CD4-positive, alpha-beta T cell treated with Interferon gamma for 1 hour (primary cell): Measurements from ENCODE around the gene ATM.
"Not testable (repeated sequence)": the region's sequence is repeated elsewhere in the genome, so short reads cannot be mapped to it uniquely, and the experiment has no call there.

Experiments
- DNase-seq: peaks from one replicate; pipeline ENCODE4 v3.0.0-alpha.2; 2020

Gene ATM

DNA sequence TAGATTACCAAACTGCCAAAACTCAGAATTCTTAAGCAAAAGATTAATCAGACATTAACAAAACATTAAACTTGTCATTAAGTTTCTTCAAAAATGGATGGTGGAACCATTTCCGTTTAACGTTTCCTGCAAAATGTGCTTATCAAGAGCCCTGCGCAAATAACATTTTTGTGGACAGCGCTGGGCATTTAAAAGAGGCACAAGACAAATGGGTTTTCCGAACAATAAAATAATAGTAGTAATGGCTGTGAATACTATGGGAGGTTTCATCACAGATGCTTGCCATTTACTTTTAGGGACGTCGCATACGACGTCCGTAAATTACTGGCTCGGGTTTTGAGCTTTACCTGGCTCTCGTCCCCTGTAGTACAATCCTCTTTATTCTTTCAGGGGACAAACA lies 1.5 kb upstream of the ATM start:
- DNase-seq: no peak

DNA sequence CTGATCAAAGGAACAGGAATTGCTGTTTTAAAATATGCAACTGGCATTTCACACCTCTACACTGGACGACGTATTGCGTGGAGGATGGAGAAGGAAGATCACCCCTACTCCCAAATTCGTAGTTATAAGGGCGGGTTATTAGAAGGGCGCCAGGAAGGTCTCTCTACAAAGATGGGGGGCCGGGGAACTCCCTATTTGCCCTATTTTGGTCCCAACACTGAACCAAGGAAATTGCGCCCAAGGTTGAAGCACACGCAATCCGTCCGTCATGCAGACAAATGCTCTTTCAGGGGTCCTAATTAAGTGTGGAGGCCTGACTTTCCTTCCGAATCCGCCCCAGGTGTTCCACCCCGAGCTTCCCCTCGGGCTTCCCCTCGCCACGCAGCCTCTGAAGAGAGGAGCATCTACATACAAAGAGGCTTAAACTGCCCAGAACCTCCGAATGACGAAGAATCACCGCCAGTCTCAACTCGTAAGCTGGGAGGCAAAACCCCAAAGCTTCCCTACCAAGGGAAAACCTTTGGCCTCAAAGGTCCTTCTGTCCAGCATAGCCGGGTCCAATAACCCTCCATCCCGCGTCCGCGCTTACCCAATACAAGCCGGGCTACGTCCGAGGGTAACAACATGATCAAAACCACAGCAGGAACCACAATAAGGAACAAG lies 825 bp upstream of the ATM start:
- DNase-seq: peak; percentile 53

DNA sequence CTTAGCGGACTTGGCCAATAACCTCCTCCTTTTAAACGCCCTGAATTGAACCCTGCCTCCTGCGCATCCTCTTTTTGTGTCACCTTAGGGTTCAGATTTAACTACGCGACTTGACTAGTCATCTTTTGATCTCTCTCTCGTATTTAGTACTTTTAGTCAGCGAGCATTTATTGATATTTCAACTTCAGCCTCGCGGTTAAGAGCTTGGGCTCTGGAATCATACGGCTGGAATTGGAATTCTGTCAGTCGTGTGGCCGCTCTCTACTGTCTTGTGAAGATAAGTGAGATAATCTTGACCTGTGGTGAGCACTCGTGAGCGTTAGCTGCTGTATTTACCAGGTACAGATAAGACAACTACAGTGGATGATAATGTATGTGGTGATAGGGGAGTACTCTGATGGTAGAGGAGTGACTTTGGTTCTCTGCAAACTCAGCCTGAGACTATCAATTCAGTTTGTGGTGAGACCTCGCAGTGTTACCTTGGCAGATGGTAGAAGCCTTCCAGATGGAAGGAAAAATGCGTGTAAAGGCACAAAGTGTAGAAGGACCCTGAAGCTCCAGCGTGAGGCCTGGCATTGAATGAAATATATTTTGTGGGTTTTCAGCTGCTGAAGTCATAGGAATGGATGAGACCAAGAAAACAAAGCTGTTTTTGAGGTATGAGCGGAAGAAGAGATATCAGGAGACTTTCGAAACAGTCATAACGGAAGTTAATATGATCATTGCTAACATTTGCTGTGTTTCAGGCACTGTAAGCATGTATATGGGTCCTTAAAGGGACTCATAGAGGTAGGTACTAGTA lies 682 bp downstream of the ATM start:
- no peak for DNase-seq

DNA sequence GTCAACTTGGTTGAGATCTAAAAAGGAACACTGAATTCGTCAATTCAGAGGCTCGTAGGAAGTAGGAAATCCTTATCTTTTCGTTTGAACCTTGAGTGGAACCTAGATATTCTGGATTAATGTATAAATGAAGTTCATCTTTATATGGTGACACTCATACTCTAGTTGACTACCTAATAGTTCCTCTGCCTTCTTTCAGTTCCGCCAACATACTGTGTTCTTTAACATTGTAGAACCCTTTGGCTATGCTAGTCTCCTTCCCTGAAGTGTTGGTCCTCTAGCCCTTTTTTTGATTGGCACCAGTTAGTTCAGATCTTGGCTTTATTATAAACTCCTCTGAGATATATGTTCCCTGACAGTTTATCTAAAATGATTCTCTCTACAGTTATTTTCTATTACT lies 1.5 kb downstream of the ATM start:
- no peak for DNase-seq

DNA sequence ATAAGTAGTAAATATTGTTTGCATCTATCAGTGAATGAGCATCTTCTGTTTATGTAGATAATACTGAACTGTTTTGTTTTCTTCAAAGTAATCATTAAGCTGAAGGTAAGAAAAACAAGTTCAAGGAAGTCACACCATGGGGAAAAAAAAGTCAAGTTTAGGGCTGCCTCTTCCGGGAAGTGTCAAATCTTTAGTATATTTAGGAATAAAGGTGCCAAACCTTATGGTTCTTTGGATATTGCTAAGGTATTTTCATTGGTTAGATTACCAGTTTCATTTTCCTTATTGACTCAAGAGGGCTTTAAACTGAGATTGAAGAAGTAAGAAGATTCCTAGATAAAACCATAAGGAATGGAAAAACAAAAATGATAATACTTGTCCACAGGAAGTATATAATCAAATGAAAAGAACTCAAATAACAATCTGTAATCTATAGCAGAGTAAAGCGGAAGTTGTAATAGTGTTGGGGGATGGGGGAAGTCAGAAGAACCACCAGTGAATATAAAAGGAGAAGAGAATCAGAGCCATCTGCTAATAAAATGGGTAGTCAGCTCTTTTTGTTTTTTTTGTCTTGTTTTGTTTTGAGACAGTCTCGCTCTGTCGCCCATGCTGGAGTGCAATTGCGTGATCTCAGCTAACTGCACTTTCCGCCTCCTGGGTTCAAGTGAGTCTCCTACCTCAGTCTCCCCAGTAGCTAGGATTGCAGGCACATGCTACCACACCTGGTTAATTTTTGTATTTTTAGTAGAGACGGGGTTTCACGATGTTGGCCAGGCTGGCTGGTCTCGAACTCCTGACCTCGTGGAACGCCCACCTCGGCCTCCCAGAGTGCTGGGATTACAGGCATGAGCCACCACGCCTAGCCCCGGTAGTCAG lies 2.3 kb downstream of the ATM start:
- peak; percentile 63 for DNase-seq

DNA sequence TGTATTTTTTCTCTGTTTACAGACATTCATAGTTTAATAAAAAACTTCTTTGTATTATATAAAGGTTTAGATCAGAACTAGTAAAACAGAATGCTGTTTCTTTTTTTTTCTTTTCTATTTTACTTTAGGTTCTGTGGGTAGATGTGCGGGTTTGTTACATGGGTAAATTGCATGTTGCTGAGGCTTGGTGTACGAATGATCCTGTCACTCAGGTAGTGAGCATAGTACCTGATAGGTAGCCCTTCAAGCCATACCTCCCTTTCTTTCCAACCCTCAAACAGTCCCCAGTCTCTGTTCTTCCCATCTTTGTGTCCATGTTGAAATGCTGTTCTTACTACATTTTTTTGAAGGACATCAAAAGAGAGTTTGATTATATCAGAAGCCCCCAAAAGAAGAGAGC lies 3.2 kb downstream of the ATM start:
- no peak for DNase-seq

DNA sequence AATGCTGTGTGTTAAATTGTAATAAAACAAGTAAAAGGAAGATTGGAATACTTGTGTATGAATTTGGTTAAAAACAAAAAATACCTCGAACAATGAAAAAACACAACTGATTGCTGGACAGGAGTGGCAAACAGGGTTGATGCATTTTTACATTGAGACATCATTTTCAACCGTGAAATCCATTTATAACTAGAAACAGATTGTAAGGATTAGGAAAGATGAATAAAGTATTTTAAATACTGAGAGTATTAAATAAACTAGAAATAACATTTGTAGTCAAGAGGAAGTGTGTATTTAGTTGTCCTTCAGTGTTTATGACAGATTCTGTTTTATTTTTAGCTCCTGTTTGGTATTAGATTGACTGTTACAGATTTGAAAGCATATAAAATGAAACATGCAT lies 5.4 kb downstream of the ATM start:
- DNase-seq: no peak

DNA sequence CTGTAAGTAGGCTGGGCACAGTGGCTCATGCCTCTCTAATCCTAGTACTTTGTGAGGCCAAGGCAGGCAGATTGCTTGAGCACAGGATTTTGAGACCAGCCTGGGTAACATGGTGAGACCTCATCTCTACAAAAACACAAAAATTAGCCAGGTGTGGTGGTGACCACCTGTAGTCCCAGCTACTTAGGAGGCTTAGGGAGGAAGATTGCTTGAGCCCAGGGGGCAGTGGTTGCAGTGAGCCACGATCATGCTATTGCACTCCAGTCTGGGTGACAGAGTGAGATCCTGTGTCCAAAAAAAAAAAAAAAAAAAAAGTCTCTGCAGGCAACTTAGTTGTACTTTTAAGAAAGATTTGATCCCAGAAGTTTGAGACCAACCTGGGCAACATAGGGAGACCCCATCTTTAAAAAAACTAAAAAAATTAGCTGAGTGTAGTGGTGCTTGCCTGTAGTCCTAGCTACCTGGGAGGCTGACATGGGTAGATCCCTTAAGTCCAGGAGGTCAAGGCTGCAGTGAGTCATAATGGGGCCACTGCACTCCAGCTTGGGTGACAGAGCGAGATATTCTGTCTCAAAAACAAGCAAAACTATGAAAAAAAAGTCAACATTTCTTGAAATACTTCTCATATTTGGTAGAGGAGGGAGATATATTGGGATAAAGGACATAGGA lies 10.5 kb downstream of the ATM start:
- no peak for DNase-seq

DNA sequence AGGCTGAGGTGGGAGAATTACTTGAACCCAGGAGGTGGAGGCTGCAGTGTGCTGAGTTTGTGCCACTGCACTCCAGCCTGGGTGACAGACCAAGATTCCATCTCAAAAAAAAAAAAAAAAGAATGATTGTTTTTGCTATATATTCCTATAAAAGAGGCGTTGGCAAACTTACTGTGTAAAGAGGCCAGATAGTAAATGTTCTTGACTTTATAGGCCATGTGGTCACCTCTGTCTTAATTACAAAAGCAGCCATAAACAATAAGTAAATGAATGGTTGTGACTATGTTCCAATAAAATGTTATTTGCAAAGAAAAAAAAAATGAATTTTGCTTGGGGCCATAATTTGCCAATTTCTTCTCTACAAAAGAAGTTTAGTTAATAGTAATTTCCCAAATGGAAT lies 12.3 kb downstream of the ATM start:
- DNase-seq: no peak

DNA sequence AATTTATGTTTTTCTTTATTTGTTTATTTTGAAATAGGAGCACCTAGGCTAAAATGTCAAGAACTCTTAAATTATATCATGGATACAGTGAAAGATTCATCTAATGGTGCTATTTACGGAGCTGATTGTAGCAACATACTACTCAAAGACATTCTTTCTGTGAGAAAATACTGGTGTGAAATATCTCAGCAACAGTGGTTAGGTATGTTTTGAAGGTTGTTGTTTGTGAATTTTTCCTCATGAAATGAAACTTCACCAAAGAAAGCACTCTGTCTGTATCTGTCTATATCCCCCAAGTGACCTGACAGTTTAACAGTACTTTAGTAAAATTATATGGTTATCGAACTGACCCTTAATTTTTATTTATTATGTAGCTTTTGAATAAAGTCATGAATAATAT lies 12.8 kb downstream of the ATM start:
- no peak for DNase-seq

DNA sequence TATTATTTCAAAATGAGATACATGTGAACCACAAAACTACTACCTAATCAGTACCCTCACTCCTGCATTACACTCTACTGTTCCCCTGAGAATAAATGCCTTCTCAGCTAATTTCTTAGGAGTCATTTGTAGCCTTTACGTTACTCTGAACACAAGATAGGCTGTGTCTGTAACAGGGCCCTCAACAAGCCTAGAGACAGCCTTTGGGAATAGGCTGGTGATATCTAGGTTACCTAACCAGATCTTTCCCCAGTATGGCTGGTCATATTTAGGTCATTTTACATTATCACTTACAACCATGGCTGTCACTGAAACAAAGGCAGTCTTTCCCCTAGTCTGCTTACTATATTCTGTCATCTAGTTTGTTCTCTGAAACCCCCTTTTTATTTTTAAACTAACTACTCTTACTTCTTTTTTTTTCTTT lies 14.2 kb downstream of the ATM start:
- no peak for DNase-seq

DNA sequence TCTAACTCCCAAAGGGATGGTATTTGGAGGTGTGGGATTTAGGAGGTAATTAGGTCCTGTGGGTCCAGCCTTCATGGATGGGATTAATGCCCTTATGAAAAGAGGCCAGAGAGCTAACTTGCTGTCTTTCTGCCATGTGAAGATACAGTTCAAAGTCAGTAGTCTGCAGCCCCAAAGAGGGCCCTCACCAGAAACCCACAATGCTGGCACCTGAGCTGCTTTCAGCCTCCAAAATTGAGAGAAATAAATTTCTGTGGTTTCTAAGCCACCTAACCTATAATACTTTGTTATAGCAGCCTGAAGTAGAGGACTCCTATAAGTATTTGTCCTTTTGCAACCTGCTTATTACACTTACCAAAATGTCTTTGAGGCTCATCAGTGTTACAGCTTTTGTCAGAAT lies 16.2 kb downstream of the ATM start:
- no peak for DNase-seq

DNA sequence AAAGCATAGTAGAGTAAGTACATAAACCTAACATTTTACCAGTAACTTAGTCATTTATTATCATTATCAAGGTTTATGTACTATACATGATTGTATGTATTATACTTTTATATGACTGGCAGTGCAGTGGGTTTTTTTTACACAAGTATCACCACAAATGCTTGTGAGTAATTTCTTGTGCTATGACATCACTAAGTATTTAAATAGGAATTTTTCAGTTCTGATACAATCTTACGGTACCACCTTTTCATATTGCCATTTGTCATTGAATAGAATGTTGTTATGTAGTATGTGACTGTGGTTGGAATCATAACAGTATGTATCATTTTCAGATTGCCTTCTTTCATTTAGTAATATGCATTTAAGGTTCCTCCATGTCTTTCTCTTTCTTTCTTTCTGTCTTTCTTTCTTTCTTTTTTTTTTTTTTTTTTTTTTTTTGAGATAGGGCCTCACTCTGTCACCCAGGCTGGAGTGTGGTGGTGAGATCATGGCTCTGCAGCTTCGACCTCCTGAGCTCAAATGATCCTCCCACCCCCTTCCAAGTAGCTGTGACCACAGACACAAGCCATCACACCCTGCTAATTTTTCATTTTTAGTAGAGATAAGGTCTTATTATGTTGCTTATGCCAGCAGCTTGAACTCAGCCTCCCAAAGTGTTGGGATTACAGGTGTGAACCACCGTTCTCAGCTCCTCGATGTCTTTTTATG lies 18.6 kb downstream of the ATM start:
- peak; percentile 11 for DNase-seq

DNA sequence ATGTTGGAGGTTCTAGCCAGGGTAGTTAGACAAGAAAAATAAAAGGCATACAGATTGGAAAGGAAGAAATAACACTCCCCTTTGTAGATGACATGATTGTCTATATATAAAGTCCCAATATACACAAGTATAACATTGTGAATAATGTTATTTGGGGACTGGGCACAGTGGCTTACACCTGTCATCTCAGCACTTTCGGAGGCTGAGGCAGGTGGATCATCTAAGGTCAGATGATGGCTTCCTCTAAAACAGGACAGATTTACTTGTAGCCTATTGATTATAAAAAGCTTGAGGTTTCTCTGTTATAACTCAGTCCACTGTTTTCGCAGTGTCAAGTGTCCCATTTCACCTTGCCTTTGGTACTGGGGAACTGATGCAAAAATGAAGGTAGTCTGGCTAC lies 19.6 kb downstream of the ATM start:
- DNase-seq: no peak

DNA sequence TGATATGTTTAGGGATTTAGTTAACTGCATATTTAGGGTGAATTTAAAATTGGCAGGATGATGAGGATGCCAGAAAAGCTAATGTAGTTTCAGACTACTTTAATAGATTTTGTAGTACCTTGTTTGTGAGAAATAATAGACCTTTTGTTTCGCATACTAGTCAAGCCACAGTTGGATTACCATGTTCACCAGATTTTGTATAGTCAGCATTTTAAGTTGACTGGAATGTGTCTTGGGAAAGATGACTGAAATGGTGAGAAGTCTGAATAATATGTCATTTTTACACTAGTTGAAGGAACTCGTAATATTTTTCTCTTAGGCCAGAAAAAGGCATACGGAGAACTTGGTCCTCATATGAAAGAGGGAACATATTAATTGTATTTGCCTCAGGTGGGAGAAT lies 23.4 kb downstream of the ATM start:
- DNase-seq: no peak

DNA sequence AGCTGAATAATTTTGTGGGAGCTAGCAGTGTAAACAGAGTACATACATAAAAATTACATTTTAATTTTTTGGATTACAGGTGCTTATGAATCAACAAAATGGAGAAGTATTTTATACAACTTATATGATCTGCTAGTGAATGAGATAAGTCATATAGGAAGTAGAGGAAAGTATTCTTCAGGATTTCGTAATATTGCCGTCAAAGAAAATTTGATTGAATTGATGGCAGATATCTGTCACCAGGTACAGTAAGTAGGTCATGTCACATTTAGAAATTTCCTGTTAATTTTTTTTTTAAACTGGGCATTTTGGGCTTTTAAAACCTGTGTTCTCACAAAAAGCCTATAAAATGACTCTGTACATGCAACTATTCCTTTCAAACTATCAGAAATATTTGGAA lies 24.0 kb downstream of the ATM start:
- no peak for DNase-seq

DNA sequence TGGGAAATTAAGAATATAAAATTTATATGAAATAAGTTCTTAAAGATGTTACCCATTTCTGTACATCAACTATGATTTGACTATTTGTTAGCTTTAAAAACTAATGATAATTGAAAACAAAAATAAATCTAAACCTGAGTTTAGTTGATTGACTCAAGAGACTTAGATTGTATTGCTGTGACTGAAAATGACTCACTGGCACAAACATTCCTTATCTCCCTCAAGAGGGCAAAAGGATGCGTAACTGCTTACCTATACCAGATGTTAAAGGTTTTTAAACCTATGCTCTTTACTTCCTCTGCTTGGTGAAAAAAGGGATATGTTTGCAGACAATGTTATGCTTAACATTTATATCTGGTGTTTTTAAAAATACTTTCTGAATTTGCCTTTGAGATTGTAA lies 30.3 kb downstream of the ATM start:
- no peak for DNase-seq

DNA sequence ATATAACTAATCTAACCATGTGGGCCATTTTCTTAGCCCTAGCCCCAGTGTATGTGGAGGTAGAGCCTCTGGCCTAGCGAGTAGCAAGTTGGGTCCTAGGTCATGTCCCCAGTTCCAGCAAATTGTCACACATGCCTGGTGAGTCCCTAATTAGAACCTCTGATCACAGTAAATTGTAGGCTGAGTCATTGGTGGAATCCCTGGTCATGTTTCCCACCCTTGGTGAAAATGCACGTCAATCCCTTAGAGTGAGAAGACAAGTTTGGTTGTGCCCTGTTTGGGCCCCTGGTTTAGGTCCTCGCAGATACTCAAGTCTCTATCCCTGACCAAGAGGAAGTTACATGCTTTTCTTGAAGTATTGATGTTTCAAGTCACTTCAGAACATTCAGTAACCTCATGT lies 46.7 kb downstream of the ATM start:
- DNase-seq: no peak

DNA sequence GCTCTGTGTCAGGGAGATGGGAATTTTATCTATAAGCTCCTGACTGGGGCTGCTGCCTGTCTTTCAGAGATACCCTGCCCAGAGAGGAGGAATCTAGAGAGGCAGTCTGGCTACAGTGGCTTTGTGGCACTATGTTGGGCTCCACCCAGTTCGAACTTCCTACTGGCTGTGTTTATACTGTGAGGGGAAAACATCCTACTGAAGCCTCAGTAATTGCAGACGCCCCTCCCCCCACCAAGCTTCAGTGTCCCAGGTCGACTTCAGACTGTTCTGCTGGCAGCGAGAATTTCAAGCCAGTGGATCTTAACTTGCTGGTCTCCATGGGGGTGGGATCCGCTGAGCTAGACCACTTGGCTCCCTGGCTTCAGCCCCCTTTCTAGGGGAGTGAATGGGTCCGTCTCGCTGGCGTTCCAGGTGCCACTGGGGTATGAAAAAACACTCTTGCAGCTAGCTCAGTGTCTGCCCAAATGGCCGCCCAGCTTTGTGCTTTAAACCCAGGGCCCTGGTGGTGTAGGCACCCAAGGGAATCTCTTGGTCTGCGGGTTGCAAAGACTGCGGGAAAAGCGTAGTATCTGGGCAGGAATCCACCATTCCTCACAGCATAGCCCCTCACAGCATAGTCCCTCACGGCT lies 54.2 kb downstream of the ATM start:
- not testable (repeated sequence) for DNase-seq

DNA sequence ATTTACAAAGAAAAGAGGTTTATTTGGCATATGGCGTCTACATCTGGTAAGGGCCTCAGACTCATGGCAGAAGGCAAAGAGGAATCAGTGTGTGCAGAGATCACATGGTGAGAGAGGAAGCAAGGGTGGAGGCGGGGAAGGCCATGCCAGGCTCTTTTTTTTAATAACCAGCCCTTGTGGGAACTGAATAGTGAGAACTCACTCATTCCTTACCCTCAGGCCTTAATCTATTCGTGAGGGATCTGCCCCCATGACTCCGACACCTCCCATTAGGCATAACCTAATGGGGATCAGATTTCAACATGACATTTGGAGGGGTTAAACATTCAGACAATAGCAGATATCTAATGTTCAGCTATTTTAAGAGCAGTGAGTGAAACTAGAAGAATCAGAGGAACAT lies 55.7 kb downstream of the ATM start:
- DNase-seq: no peak

DNA sequence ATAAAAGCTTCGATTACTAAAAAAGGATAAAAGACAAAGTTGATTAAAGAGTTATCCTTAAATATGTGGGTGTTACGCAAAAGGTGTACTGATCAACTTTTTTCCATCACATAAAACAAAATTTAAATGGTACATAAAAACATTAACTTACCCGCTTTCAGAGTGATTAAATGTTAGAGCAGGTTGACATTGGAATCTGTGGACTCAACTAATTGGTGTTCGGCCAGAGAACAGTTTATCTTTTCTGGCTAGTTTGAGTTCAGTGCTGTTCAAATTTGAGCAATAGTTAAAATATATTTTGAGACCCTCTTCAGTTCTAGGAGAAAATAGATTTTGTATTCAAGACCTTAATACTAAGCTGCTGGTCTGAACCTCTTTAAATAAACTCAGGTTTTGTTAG lies 56.1 kb downstream of the ATM start:
- DNase-seq: no peak

DNA sequence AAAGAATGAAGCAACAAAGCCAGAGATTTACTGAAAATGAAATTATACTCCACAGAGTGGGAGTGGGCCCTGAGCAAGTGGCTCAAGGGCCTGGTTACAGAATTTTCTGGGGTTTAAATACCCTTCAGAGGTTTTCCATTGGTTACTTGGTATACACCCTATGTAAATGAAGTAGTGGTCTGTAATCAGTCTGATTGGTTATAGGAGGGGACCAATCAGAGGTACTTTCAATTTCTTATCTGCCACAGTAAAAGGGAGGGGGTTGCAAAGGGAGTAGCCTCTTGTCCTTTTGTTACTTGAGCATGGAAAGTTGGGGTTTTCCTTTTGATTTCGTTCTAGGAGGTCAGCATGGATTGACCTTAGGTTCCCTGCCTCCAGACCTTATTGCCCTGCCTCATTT lies 63.5 kb downstream of the ATM start:
- no peak for DNase-seq
